K562 (cell line): ENCODE data around the gene MATN1. TPM values are rescaled to one million over a fixed set of nuclear protein-coding genes. Genes with fewer than 3 reads are reported as not detected.

Experiments
- ARID1B ChIP-seq: fragments of 450-650 bp; IDR thresholded peaks from 2 replicates; pipeline ENCODE4 v1.6.1; 2016; ENCODE audit warnings: antibody characterized with exemption, mild to moderate bottlenecking, inconsistent platforms
- GATAD2B ChIP-seq: fragments of 450-650 bp; IDR thresholded peaks from 2 replicates; pipeline ENCODE4 v1.6.1; 2017; ENCODE audit warnings: mild to moderate bottlenecking, borderline replicate concordance
- HDAC3 ChIP-seq: fragments of 450-650 bp; IDR thresholded peaks from 2 replicates; pipeline ENCODE4 v1.6.1; 2018; ENCODE audit warnings: borderline replicate concordance, mild to moderate bottlenecking, moderate library complexity; ENCODE audit not compliant: partially characterized antibody
- HMGXB4 ChIP-seq: sonication (generic); formaldehyde crosslinking; IDR thresholded peaks from 2 replicates; pipeline ENCODE4 v1.8.1; 2023; ENCODE audit warnings: mild to moderate bottlenecking, missing genetic modification reagents
- NONO ChIP-seq, 2 experiments: fragments of 200-400 bp in 1 of 2; fragments of 450-650 bp in 1 of 2; formaldehyde crosslinking in 1 of 2; IDR thresholded peaks; 2 replicates each; pipeline ENCODE4 v1.6.1; 2017; ENCODE audit warnings: low read depth in 2 of 2, mild to moderate bottlenecking in 2 of 2, moderate library complexity in 2 of 2, low read length in 1 of 2
- POLR2A ChIP-seq: fragments of 450-650 bp; conservative IDR thresholded peaks from 2 replicates; pipeline ENCODE4 v1.6.1; 2016
- PTRF ChIP-seq: fragments of 450-650 bp; IDR thresholded peaks from 2 replicates; pipeline ENCODE4 v1.6.1; 2016; ENCODE audit warnings: mild to moderate bottlenecking, missing genetic modification characterization, missing compliant biosample characterization
- RCOR1 ChIP-seq, 2 experiments: IDR thresholded peaks; 2 replicates each; pipeline ENCODE4 v1.6.1; 2012; ENCODE audit warnings: low read depth in 2 of 2, low read length in 2 of 2, borderline replicate concordance in 1 of 2, improper control_type of control experiment in 1 of 2
- SMARCA5 ChIP-seq: fragments of 450-650 bp; IDR thresholded peaks from 2 replicates; pipeline ENCODE4 v1.6.1; 2016
- ZNF512 ChIP-seq: IDR thresholded peaks from 2 replicates; pipeline ENCODE4 v1.6.1; 2016; ENCODE audit warnings: missing genetic modification characterization, missing compliant biosample characterization
- ZNF639 ChIP-seq, 2 experiments: fragments of 200-800 bp in 1 of 2; sonication (Bioruptor generic) in 1 of 2; sonication (generic) in 1 of 2; formaldehyde crosslinking in 1 of 2; IDR thresholded peaks in 1 of 2; conservative IDR thresholded peaks in 1 of 2; 2 replicates each; pipeline versions ENCODE4 v1.5.0 to v1.6.1; 2016 to 2020; ENCODE audit warnings: missing compliant biosample characterization in 1 of 2, missing genetic modification characterization in 1 of 2, missing genetic modification reagents in 1 of 2
- ZNF785 ChIP-seq: fragments of 250-450 bp; sonication (Bioruptor Pico); IDR thresholded peaks from 2 replicates; pipeline ENCODE4 v1.4.0; 2020; ENCODE audit warnings: mild to moderate bottlenecking
- polyA plus RNA-seq, 8 experiments: library from polyadenylated mRNA; depleted of rRNA in 4 of 8; stranded (reverse) in 5 of 8; unstranded in 3 of 8; fragments of >200 nt; fragmentation: Nextera tagmentation in 2 of 8; fragmentation: Illumina TruSeq in 1 of 8; extraction: Ambion mirVana in 2 of 8; extraction: Trizol in 1 of 8; gene quantifications; 2 replicates each; pipeline versions ENCODE4 v1.2.1 to v1.2.3, GENCODE V29; 2011 to 2014; ENCODE audit warnings: inconsistent platforms in 1 of 8, missing spikeins in 1 of 8
- total RNA-seq, 7 experiments: library from RNA; depleted of rRNA in 6 of 7; stranded (reverse); fragments of >200 nt in 6 of 7; fragmentation: Illumina TruSeq in 2 of 7; extraction: Trizol in 2 of 7; gene quantifications; 2 replicates each; pipeline versions ENCODE4 v1.2.1 to v1.2.3, GENCODE V29; 2011 to 2021; ENCODE audit warnings: low replicate concordance in 1 of 7
- TF ChIP-seq, protein P1 (sequence below): fragments of 450-650 bp; conservative IDR thresholded peaks from 2 replicates; pipeline ENCODE4 v1.6.1; 2016; ENCODE audit warnings: missing genetic modification characterization, low read depth, mild to moderate bottlenecking, control low read depth, missing compliant biosample characterization
- TF ChIP-seq, protein P2 (sequence below): fragments of 250-450 bp; sonication (Bioruptor Pico); IDR thresholded peaks from 2 replicates; pipeline ENCODE4 v1.5.0; 2021; ENCODE audit warnings: mild to moderate bottlenecking, borderline replicate concordance
- TF ChIP-seq, protein P3 (sequence below): fragments of 150-350 bp; conservative IDR thresholded peaks from 2 replicates; pipeline ENCODE4 v1.6.1; 2014; ENCODE audit warnings: low read length

Gene MATN1
- total and polyA plus RNA-seq, 9 of the 15 experiments (the other 6 are each of a cell fraction or from before 2014, with no cell fraction given): 0.10 to 2.3 (median 1.2) TPM

GRCh38 chr1:30758121-30758688 lies 34.8 kb upstream of the MATN1 start (continued):
- TF ChIP-seq, protein P1, sequence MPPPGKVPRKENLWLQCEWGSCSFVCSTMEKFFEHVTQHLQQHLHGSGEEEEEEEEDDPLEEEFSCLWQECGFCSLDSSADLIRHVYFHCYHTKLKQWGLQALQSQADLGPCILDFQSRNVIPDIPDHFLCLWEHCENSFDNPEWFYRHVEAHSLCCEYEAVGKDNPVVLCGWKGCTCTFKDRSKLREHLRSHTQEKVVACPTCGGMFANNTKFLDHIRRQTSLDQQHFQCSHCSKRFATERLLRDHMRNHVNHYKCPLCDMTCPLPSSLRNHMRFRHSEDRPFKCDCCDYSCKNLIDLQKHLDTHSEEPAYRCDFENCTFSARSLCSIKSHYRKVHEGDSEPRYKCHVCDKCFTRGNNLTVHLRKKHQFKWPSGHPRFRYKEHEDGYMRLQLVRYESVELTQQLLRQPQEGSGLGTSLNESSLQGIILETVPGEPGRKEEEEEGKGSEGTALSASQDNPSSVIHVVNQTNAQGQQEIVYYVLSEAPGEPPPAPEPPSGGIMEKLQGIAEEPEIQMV (tag): no peak
- TF ChIP-seq, protein P2, sequence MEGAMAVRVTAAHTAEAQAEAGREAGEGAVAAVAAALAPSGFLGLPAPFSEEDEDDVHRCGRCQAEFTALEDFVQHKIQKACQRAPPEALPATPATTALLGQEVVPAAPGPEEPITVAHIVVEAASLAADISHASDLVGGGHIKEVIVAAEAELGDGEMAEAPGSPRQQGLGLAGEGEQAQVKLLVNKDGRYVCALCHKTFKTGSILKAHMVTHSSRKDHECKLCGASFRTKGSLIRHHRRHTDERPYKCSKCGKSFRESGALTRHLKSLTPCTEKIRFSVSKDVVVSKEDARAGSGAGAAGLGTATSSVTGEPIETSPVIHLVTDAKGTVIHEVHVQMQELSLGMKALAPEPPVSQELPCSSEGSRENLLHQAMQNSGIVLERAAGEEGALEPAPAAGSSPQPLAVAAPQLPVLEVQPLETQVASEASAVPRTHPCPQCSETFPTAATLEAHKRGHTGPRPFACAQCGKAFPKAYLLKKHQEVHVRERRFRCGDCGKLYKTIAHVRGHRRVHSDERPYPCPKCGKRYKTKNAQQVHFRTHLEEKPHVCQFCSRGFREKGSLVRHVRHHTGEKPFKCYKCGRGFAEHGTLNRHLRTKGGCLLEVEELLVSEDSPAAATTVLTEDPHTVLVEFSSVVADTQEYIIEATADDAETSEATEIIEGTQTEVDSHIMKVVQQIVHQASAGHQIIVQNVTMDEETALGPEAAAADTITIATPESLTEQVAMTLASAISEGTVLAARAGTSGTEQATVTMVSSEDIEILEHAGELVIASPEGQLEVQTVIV (CRISPR knock-in tag): no peak
- TF ChIP-seq POLR2A: no peak
- no peak for TF ChIP-seq ZNF512
- TF ChIP-seq RCOR1 (IDR thresholded peaks at IDR 0.05; ENCODE audit: borderline replicate concordance in 1 of 2, low read depth in 2 of 2, low read length in 2 of 2): peak in 1 of 2 experiments; percentile 65; a peak in 2 of 4 replicates
- no peak for TF ChIP-seq ARID1B
- TF ChIP-seq SMARCA5: peak; percentile 97
- TF ChIP-seq ZNF785 (CRISPR knock-in tag): no peak
- no peak for TF ChIP-seq GATAD2B
- TF ChIP-seq PTRF (tag): no peak
- TF ChIP-seq, protein P3, sequence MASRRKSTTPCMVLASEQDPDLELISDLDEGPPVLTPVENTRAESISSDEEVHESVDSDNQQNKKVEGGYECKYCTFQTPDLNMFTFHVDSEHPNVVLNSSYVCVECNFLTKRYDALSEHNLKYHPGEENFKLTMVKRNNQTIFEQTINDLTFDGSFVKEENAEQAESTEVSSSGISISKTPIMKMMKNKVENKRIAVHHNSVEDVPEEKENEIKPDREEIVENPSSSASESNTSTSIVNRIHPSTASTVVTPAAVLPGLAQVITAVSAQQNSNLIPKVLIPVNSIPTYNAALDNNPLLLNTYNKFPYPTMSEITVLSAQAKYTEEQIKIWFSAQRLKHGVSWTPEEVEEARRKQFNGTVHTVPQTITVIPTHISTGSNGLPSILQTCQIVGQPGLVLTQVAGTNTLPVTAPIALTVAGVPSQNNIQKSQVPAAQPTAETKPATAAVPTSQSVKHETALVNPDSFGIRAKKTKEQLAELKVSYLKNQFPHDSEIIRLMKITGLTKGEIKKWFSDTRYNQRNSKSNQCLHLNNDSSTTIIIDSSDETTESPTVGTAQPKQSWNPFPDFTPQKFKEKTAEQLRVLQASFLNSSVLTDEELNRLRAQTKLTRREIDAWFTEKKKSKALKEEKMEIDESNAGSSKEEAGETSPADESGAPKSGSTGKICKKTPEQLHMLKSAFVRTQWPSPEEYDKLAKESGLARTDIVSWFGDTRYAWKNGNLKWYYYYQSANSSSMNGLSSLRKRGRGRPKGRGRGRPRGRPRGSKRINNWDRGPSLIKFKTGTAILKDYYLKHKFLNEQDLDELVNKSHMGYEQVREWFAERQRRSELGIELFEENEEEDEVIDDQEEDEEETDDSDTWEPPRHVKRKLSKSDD: no peak
- no peak for TF ChIP-seq HDAC3
- TF ChIP-seq ZNF639 (CRISPR knock-in tag; conservative IDR thresholded peaks at IDR 0.05 in 1 of 2, IDR thresholded peaks at IDR 0.05 in 1 of 2): no peak
- no peak for TF ChIP-seq NONO (IDR thresholded peaks at IDR 0.05; ENCODE audit: low read depth in 2 of 2, low read length in 1 of 2)
- TF ChIP-seq HMGXB4 (CRISPR knock-in tag): no peak
